PC-3 (cell line): ENCODE results near the gene AKAP6. TPM values are rescaled to one million over a fixed set of nuclear protein-coding genes. Genes with fewer than 3 reads are reported as not detected.

Experiments
- ATAC-seq: fragments of 200-7000 bp; cut with Tn5 transposase; 2 replicates; pipeline ENCODE4 v1.9.1; 2020; ENCODE audit warnings: mild to moderate bottlenecking, moderate library complexity
- Bru-seq: library from RNA; stranded (reverse); fragments of 400-500 nt; gene quantifications from one replicate; lab custom pipeline; 2021; lab: Mats Ljungman, UMichigan
- BruChase-seq, 2 experiments: library from RNA; stranded (reverse); fragments of 400-500 nt; gene quantifications; one replicate each; lab custom pipeline; 2021; lab: Mats Ljungman, UMichigan
- BruUV-seq: library from RNA; stranded (reverse); fragments of 400-500 nt; replicated peaks from 2 replicates; lab custom pipeline; 2021; lab: Mats Ljungman, UMichigan
- CTCF ChIA-PET: fragments of 300-600 bp; sonication (Branson Sonifier 250); formaldehyde crosslinking; loops from one replicate; lab custom pipeline; 2022; ENCODE audit warnings: antibody characterized with exemption; lab: Charles Lee
- POLR2A ChIA-PET: fragments of 300-600 bp; sonication (Branson Sonifier 250); formaldehyde crosslinking; loops from one replicate; lab custom pipeline; 2022; ENCODE audit warnings: antibody characterized with exemption; ENCODE audit not compliant: unreplicated experiment; lab: Charles Lee
- DNase-seq: peaks from one replicate; pipeline ENCODE4 v3.0.0-alpha.2; 2015
- H2AFZ ChIP-seq: fragments of 300-600 bp; sonication (generic); 2 replicates; pipeline ENCODE4 v1.6.0; 2016; ENCODE audit warnings: antibody characterized with exemption, low read length
- H3F3A ChIP-seq: fragments of 300-600 bp; sonication (generic); one replicate; pipeline ENCODE4 v1.6.0; 2017; ENCODE audit warnings: antibody characterized with exemption, low read length, control low read depth, mild to moderate bottlenecking; ENCODE audit not compliant: unreplicated experiment
- H3K27ac ChIP-seq: fragments of 300-600 bp; sonication (generic); 2 replicates; pipeline ENCODE4 v1.5.1; 2016; ENCODE audit warnings: mild to moderate bottlenecking, low read length
- H3K27me3 ChIP-seq: fragments of 300-600 bp; sonication (generic); 2 replicates; pipeline ENCODE4 v1.6.1; 2016; ENCODE audit warnings: low read length, mixed read lengths
- H3K36me3 ChIP-seq: fragments of 300-600 bp; sonication (generic); 2 replicates; pipeline ENCODE4 v1.6.1; 2016; ENCODE audit warnings: low read depth, mixed run types, low read length, mixed read lengths
- H3K4me1 ChIP-seq: fragments of 300-600 bp; sonication (generic); 2 replicates; pipeline ENCODE4 v1.5.1; 2016; ENCODE audit warnings: low read length; ENCODE audit not compliant: insufficient read depth
- H3K4me2 ChIP-seq: fragments of 300-600 bp; sonication (generic); 2 replicates; pipeline ENCODE4 v1.6.0; 2016; ENCODE audit warnings: low read length
- H3K4me3 ChIP-seq: fragments of 300-600 bp; sonication (generic); 2 replicates; pipeline ENCODE4 v1.5.1; 2016; ENCODE audit warnings: mild to moderate bottlenecking, low read length, mixed read lengths
- H3K79me2 ChIP-seq: fragments of 300-600 bp; sonication (generic); 2 replicates; pipeline ENCODE4 v1.6.1; 2017; ENCODE audit warnings: low read length, mixed read lengths
- H3K9ac ChIP-seq: fragments of 300-600 bp; sonication (generic); 2 replicates; pipeline ENCODE4 v1.6.0; 2016; ENCODE audit warnings: mild to moderate bottlenecking, low read length
- H3K9me2 ChIP-seq: fragments of 300-600 bp; sonication (generic); replicated peaks from 2 replicates; pipeline ENCODE4 v1.6.1; 2016; ENCODE audit warnings: mixed run types, low read length, mixed read lengths
- H3K9me3 ChIP-seq: fragments of 300-600 bp; sonication (generic); 2 replicates; pipeline ENCODE4 v1.6.1; 2016; ENCODE audit warnings: low read length, mixed read lengths
- H4K20me1 ChIP-seq: fragments of 300-600 bp; sonication (generic); 2 replicates; pipeline ENCODE4 v1.6.1; 2016; ENCODE audit warnings: low read length, mixed read lengths
- CTCF ChIP-seq: fragments of 300-600 bp; sonication (generic); conservative IDR thresholded peaks from 2 replicates; pipeline ENCODE4 v1.5.1; 2017; ENCODE audit warnings: antibody characterized with exemption, low read depth, mild to moderate bottlenecking, low read length
- EZH2 ChIP-seq: fragments of 300-600 bp; sonication (generic); IDR thresholded peaks from one replicate; pipeline ENCODE4 v1.6.1; 2017; ENCODE audit warnings: antibody characterized with exemption, mild to moderate bottlenecking, low read length; ENCODE audit not compliant: unreplicated experiment
- EZH2phosphoT487 ChIP-seq: fragments of 300-600 bp; sonication (generic); IDR thresholded peaks from 2 replicates; pipeline ENCODE4 v1.6.1; 2018; ENCODE audit warnings: mild to moderate bottlenecking, antibody characterized with exemption, low read length, borderline replicate concordance
- intact Hi-C: fragments of 100-400 bp; cut with micrococcal nuclease; formaldehyde crosslinking; loops from 2 replicates; pipeline ENCODE4 v1.9.0; 2023
- long read RNA-seq: library from polyadenylated mRNA; unstranded; transcript quantifications from one replicate; pipeline ENCODE4 v2.0.0, GENCODE V29; 2021; ENCODE audit not compliant: unreplicated experiment
- total RNA-seq: library from RNA; depleted of rRNA; stranded (reverse); fragments of >200 nt; gene quantifications from 2 replicates; pipeline ENCODE4 v1.2.3, GENCODE V29; 2014; rRNA removed

Gene AKAP6, protein sequence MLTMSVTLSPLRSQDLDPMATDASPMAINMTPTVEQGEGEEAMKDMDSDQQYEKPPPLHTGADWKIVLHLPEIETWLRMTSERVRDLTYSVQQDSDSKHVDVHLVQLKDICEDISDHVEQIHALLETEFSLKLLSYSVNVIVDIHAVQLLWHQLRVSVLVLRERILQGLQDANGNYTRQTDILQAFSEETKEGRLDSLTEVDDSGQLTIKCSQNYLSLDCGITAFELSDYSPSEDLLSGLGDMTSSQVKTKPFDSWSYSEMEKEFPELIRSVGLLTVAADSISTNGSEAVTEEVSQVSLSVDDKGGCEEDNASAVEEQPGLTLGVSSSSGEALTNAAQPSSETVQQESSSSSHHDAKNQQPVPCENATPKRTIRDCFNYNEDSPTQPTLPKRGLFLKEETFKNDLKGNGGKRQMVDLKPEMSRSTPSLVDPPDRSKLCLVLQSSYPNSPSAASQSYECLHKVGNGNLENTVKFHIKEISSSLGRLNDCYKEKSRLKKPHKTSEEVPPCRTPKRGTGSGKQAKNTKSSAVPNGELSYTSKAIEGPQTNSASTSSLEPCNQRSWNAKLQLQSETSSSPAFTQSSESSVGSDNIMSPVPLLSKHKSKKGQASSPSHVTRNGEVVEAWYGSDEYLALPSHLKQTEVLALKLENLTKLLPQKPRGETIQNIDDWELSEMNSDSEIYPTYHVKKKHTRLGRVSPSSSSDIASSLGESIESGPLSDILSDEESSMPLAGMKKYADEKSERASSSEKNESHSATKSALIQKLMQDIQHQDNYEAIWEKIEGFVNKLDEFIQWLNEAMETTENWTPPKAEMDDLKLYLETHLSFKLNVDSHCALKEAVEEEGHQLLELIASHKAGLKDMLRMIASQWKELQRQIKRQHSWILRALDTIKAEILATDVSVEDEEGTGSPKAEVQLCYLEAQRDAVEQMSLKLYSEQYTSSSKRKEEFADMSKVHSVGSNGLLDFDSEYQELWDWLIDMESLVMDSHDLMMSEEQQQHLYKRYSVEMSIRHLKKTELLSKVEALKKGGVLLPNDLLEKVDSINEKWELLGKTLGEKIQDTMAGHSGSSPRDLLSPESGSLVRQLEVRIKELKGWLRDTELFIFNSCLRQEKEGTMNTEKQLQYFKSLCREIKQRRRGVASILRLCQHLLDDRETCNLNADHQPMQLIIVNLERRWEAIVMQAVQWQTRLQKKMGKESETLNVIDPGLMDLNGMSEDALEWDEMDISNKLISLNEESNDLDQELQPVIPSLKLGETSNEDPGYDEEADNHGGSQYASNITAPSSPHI (N-terminal part only)
- 1.5 and 2.8 TPM in 2 replicates for total RNA-seq
- Bru-seq, nascent RNA, result percentile 42 among the genes with signal in this experiment
- BruChase-seq, experiment 1, labeled RNA remaining after a 6-hour chase, result percentile 35 among the genes with signal in this experiment
- percentile 39 among the genes with signal in this experiment for BruChase-seq, experiment 2, labeled RNA remaining after a 2-hour chase
- long read RNA-seq, partial matches to known transcripts, result 0 of 3 reads
- long read RNA-seq, other reads (novel, unspliced or antisense), result 3 of 3 reads

- TF ChIP-seq CTCF (no peak), EZH2 (no peak), EZH2phosphoT487 (no peak)
- H3K4me2 ChIP-seq, result no peak within 1 kb of the TSS
- ATAC-seq, result no peak
- H3K79me2 ChIP-seq, result no peaks in the 10 kb centered on the region
- POLR2A ChIA-PET, result interaction anchor here (0.6 kb wide), 1 partner anchor 10 kb away, joined by 7 read pairs; no protein-coding TSS in a partner anchor
- CTCF ChIA-PET, result no interaction called here
- no peak for DNase-seq
- no peaks in the 10 kb centered on the region for H3K9me2 ChIP-seq
- intact Hi-C loops, result no loop called here
- H4K20me1 ChIP-seq, result no peaks in the 10 kb centered on the region
- no peaks in the 10 kb centered on the region for H3K9me3 ChIP-seq
- H3K36me3 ChIP-seq, result no peaks in the 10 kb centered on the region
- BruUV-seq, result no TSS peak
- H3K9ac ChIP-seq, result no peak within 1 kb of the TSS
- H3K4me1 ChIP-seq, result peaks cover 14% of the 10 kb centered on the region
- no peak within 1 kb of the TSS for H3K4me3 ChIP-seq
- no peak within 1 kb of the TSS for H2AFZ ChIP-seq
- H3K27me3 ChIP-seq, result no peaks in the 10 kb centered on the region
- no peak within 1 kb of the TSS for H3K27ac ChIP-seq
- no peaks in the 10 kb centered on the region for H3F3A ChIP-seq
Measured at GRCh38 chr14:32329146-32329545, at the start of gene AKAP6. TSS of gene AKAP6 (plus strand) at chr14:32329298. CDS start at chr14:32433494, 104,196 bp downstream.

GRCh38 chr14:32286602-32287001 lies 42.5 kb upstream of the AKAP6 start:
- Histone ChIP-seq H4K20me1 (no peaks in the 10 kb centered on the region), H3K4me3 (no peak overlapping the region), H3K27ac (no peak overlapping the region), H3K36me3 (no peaks in the 10 kb centered on the region), H2AFZ (no peak overlapping the region), H3K9me2 (no peaks in the 10 kb centered on the region), H3K9me3 (no peaks in the 10 kb centered on the region), H3K4me1 (no peaks in the 10 kb centered on the region), H3K4me2 (no peak overlapping the region), H3K79me2 (no peaks in the 10 kb centered on the region), H3F3A (no peaks in the 10 kb centered on the region), H3K27me3 (no peaks in the 10 kb centered on the region), H3K9ac (no peak overlapping the region)
- ChIA-PET CTCF (no interaction called here), POLR2A (no interaction called here)
- ATAC-seq (no peak), DNase-seq (no peak)
- intact Hi-C loops, result no loop called here
- BruUV-seq, result no TSS peak
- no peak for TF ChIP-seq CTCF
